IPS-18c (cell line): ENCODE measurements around the gene DLG2.

Source experiments
- H3K4me3 ChIP-seq: 2 replicates; pipeline ENCODE4 v1.7.0; 2013; ENCODE audit warnings: low read depth, mild to moderate bottlenecking, low read length, moderate library complexity; ENCODE audit not compliant: insufficient read depth
- H3K9me3 ChIP-seq: one replicate; pipeline ENCODE4 v1.6.1; 2013; ENCODE audit warnings: mild to moderate bottlenecking, low read length, moderate library complexity; ENCODE audit not compliant: control insufficient read depth, insufficient read depth

DLG2 gene

DNA sequence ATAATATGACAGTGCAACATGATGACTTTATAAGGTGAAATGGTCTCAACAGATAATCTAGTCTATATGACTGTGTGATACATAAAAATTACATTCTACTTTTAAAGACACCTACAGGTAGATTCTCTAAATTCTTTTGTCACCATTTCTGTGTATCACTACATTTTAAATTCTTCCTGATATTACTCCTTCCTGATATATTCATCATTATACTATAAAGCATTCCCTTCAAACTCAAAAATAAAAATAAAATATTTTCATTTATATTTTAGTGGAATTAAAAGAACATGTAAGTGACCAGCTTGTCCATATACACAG is 1062.3 kb downstream of the DLG2 start:
- no peaks in the 10 kb centered on the region for H3K9me3 ChIP-seq
- H3K4me3 ChIP-seq: no peak overlapping the region

DNA sequence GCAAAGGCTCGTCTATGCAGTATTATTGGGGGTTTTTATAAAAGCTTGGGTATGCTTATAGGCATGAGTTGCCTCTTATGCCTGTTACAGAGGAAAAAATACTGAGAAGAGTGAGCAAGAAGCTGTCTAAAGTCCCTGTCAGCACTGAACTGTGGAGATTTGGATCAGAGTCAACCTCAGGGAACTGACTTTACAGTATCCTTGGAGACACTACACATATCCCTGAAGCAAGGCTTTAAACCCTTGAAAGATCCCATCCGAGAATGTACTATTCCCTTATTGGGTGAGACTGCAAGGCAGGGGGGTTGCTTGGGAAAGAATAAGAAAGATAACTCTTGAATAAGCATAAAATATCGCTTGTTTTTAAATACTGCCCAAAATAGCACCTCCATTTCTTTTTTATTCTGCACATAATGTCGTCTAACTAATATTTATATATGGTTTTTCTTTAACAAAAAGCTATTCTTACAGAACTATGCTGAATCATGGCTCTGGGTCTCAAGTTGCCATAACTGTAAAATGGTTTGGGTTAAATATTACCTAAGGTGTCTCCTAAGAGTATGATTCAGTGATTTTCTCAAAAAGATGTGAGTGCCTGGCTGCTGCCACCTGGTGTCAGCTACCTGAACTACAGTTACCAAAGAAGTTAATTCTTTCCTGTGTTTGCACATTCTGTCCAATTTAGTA is 1062.8 kb downstream of the DLG2 start:
- H3K4me3 ChIP-seq: no peak overlapping the region

DNA sequence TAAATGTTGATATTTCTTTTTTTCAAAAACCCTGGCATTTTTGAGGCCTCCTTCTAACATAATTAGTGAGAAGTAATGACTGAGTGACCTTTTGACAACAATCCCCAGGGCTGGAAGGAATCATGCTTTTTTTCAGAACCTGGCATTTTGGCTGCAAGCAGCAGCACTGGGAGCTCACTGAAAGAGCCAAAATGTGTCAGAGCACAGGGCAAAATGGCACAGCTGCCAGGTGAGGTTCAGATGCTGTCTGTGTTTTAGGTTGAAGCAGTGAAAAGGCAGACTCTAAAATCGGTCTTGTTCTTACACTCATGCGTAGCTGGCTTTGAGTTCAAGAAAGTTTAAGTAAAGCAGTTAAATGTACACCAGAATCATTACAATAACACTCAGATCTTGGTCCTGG is 1063.8 kb downstream of the DLG2 start:
- Histone ChIP-seq H3K9me3 (no peaks in the 10 kb centered on the region), H3K4me3 (no peak overlapping the region)

More for the DNA sequence above, 1062.8 kb downstream of the DLG2 start:
- no peaks in the 10 kb centered on the region for H3K9me3 ChIP-seq

DNA sequence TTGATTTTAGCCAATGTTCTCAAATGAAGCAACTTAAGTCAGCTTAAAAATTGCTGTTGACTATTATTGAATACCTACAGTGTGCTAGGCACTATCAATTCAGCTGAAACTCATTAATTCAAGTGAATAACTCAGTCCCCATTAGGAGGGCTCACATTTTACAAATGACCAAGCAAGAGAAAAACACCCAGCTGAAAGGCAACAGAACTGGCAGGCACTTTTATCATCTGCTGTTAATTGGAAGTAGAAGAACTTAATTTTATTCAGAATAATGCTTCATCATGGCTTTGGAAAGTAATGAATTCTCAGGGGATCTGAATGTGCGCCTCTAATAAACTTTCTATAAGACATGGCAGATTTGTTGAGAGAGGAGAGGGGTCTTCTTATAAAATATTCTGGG is 1066.9 kb downstream of the DLG2 start:
- Histone ChIP-seq H3K9me3 (no peaks in the 10 kb centered on the region), H3K4me3 (no peak overlapping the region)

DNA sequence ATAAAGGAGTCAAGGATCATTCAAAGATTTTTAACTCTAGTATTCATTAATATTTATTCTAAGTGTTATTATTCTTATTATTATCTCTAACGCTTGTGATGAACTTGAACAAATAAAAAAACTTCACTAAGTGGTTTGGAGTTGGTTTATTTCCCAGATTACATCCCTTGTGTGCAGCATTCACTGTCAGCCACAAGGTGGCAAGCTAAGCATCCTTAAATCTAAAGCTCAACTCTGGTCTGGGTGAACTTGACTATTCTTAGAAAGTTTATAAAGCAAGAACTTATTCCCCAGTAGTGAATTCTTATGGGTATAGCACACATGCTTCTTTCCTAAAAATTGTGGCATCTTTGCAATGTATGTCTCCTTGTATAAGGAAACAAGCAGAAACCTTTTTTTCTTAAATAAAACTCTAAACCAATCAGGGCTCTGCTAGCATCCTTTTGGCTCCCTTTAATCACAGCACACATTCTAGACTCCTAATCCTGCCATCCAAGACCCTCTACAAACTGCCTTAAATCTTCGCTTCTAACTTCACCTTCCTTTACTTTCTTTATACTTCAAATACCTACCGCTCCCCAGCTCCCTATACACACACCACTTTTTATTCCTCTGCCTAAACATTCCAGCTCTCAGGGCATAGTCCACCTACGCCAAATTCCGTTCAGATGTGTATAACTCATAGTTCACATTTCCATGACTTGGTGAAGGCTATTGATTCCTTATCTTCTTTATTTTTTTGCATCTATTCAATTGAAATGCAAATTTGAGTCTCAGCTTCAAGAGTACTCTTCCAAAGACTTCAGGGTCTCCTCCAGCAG is 1068.8 kb downstream of the DLG2 start:
- Histone ChIP-seq H3K4me3 (no peak overlapping the region), H3K9me3 (no peaks in the 10 kb centered on the region)

DNA sequence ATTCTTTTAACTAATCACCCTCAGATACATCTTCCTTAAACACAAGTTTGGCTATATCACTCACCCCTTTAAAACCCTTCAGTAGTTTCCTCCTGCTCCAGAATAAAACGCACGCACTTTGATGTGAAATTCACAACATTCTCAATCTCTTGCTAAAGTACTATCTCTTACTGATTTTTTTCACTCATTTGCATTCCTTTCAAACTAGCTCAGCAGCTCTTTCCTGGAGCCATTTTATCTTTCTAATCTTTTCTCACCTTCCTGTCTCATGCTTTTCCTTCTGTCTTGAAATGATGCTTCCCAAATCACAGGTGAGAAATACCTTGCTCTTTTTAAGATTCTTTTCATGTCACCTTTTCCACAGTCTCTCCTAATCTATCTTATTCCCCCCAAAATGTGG is 1074.4 kb downstream of the DLG2 start:
- Histone ChIP-seq H3K4me3 (no peak overlapping the region), H3K9me3 (no peaks in the 10 kb centered on the region)

DNA sequence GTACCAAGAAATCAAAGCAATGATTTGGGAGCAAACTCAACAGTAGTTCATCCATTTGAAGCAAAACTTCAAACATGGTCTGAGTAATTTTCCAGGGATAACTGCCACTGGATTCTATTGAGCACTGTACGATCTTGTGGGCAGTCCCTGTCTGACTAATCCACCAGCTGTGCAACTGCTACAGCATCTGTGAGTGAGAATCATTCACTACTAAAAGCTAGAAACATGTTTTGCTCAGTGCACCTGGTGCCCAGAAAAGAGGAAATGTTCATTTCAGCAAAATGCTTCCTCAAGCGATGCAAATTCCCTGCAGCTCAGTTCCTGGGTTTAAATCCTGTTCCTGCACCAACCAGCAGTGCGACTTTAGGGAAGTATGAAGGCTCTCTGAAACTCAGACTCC is 1077.9 kb downstream of the DLG2 start:
- no peaks in the 10 kb centered on the region for H3K9me3 ChIP-seq
- no peak overlapping the region for H3K4me3 ChIP-seq

DNA sequence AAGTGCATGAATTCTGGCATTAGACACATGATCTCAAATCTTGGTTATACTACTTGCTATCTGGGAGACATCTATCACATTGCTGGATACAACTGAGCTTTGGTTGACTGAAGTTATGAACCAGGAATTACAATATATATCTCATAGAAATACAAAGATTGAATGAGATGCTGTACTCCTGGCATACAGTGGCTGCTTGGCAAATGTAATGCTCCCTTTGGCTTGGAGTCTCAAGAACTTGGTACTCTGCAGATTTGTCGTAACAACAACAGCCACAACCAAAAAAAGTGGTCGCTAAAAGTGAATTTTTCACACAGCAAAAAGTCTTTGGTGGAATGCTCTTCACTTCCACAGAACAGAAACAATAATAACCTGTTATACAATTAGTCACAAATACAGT is 1082.6 kb downstream of the DLG2 start:
- H3K4me3 ChIP-seq: no peak overlapping the region

DNA sequence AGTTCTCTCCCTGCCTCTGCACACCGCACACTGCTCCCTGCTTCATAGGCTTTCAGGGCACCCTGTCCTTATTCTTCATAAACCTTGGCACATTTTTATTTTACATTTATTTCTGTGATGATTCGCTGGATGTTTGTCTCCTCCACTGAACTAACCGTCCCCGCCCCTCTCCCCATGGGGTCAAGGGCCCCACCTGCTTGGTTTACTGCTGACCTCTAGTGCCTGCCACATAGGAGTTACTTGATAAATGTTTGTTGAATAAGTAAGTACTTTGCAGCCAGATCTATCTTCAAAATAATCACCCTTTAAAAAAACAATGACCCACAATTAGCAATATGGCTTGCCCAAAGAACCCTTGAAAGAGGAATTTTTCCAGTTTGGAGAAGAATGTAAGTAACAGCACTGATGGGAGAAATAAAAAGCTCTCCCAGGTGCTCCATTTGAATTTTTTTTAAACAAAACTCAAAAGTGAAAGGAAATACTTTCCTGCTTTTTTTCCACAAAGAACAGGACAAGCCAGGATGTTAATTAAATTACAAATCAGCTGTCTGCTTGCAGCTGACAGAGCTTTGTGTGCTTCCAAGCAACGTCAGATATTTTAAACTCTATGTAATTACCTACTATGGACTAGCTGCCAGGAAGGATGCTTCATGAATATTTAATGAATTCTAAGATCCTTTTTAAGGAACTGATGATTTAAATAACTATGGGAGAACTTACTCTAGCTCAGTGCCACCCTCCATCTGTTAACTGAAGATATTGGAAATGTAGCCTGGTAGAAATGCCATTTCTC is 1083.6 kb downstream of the DLG2 start:
- no peak overlapping the region for H3K4me3 ChIP-seq
- H3K9me3 ChIP-seq: no peaks in the 10 kb centered on the region

More for the DNA sequence above, 1082.6 kb downstream of the DLG2 start:
- H3K9me3 ChIP-seq: no peaks in the 10 kb centered on the region

DNA sequence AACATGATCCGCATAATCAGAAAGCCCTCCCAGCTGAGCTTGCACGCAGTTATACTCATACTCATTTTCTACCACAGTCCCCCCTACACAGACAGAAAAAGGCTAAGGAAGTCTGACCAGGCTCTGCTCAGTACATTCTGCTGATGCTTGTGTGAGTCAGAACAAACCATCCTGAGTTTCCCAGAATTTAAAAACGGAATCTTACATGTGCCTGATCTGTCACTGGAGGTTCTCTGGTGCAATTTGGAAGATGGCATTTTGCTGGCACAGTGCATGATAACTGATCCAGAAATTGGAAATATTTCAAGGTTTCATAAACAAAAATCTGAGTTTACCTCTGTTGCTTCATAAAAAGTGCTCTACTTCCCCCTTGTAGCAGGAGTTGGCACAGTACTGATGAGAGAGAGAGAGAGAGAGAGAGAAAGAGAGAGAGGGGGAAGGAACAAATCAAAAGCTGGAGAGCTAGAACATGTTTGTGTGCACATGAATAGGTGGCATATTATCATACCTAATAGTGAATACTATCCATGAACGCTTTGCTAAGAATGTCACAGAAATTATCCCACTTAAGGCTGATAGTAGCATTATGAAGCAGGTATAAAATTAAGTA is 1085.3 kb downstream of the DLG2 start:
- H3K9me3 ChIP-seq: no peaks in the 10 kb centered on the region
- H3K4me3 ChIP-seq: no peak overlapping the region

DNA sequence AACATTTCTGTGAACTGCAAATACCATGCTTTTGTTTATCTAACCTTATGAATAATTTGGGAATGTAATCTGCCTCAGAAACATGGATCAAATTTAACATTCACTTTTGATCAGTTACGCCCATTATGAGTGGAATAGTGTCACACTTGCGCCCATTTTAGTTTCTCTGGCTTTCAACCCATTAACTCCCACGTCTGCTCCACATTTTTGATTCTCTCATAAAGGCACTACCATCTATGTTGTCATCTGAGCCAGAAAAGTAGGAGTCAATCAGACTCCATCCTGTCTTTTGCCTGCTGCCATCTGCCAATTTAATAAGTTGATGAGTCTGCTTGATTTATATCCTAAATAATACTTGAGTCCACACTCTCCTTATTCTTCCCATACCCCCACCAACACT is 1090.7 kb downstream of the DLG2 start:
- H3K9me3 ChIP-seq: no peaks in the 10 kb centered on the region
- no peak overlapping the region for H3K4me3 ChIP-seq

DNA sequence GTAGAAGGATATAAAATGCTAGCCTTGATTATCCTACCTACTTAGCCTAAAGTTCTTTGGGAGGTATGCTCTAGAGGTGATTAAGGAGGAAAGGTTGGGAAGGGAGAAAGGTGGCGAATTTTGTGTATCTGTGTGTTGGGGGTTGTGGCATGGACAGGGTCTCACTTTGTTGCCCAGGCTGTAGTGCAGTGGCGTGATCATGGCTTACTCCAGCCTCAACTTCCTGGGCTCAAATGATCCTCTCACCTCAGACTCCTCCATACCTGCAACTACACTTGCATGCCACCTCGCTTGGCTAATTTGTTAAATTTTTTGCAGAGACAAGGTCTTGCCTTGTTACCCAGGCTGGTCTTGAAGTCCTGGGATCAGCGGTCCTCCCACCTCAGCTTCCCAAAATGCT is 1094.8 kb downstream of the DLG2 start:
- H3K9me3 ChIP-seq: no peaks in the 10 kb centered on the region
- no peak overlapping the region for H3K4me3 ChIP-seq

DNA sequence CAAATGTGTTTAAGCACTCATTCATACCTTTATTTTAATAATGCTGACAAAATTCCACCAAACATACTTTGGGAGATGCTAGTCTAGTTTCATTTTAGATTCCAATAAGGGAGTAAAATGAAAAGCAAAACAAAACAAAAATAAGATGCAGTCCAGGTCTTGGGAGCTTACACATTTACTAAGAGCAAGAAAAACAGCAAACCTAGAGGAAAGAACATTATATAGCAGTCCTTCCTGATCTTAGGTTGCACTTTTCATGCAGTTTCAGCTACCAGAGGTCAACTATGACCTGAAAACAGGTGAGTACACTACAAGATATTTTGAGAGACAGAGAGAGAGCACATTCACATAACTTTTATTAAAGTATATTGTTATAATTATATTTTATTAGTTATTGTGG is 1100.9 kb downstream of the DLG2 start:
- H3K4me3 ChIP-seq: no peak overlapping the region
- H3K9me3 ChIP-seq: no peaks in the 10 kb centered on the region

DNA sequence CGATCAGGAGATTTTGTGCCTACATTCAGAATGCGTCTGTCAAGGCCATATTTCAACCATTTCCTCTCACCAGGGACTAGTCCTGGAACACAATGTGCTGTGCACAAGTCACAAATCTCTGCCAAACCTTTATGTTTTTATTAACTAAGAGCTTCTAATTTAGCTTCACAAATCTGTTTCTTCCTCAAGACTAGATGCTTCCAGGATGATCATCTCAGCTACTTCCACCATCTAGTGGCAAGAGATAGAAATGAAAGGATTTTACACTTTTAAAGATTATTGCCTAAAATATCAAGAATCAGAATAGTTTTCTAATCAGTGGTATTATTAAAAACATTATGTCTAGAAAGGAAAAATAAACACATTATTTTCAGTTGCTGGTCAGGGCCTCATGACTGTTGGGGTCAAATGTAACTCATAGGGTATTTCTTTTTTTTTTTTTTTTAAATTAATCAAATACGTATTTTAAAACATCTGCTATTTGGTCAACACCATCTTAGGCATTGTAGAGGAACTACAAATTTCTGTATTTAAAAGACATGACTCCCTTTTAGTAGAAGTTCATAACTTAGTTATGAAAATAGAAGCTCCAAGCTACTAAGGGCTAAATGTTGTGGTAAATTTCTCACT is 1102.6 kb downstream of the DLG2 start:
- no peak overlapping the region for H3K4me3 ChIP-seq
- no peaks in the 10 kb centered on the region for H3K9me3 ChIP-seq

DNA sequence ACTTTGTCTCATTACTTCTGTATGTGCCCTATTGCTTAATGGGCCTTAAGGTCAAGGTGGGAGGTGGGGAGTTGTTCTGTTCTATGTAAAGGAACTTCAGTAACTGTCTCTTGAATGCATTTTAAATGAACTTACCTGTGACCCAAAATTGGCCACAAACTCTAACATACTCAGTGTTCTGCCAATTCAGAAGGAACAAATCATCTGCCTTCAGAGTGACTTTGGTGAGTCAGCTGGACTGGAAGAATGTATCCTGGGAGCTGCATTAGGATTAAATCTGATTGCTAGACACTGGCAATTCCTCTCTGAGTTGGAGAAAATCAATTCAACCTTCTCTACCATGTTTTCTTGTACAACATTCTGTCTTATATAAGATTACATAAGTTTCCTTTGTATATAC is 1104.8 kb downstream of the DLG2 start:
- Histone ChIP-seq H3K9me3 (no peaks in the 10 kb centered on the region), H3K4me3 (no peak overlapping the region)

DNA sequence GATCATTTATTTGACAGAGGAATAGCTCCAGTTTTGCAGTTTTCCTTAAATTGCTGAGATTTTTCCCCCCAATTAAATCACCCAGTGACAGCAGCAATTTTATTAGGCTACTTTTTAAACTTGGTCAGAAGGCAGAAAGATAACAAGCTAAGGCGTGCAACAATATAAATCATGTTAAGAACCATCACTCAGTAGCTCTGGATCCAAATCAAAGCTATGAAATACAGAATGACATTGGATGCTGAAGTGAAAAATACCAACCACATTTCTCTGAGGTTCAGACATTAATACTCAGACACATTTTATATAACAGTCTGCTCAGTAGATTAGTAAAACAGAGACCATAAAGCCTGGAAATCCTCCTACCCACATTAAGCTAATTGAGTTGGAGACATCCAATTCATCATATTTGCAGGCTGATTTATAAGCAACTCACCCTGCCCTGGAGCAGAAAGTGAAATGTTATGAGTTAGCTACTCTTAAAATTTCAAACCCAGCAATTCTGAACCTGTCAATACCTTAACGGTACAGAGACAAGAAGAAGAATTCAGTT is 1108.4 kb downstream of the DLG2 start:
- Histone ChIP-seq H3K4me3 (no peak overlapping the region), H3K9me3 (no peaks in the 10 kb centered on the region)

DNA sequence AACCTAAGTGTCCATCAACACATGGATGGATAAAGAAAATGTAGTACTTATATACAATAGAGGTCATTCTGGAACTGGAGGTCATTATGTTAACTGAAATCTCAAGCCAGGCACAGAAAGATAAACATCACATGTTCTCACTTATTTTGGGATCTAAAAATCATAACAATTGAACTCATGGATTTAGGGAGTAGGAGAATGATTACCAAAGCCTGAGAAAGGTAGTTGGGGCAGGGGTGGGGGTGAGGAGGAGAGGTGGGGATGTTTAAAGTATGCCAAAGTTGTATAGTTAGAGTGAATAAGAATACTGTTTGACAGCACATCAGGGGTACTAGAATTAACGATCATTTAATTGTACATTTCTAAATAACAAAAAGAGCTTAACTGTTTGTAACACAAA is 1112.7 kb downstream of the DLG2 start:
- Histone ChIP-seq H3K9me3 (no peaks in the 10 kb centered on the region), H3K4me3 (no peak overlapping the region)
